ENCODE results near the gene ABHD12. TPM values are rescaled to one million over a fixed set of nuclear protein-coding genes. Genes with fewer than 3 reads are reported as not detected.

Gene ABHD12
- total and polyA plus RNA-seq, 2 donors (not counting 3 experiments of a cell fraction or from before 2014, with no cell fraction given): 19.2 to 36.0 TPM

GRCh38 chr20:25317351-25318075 is 73.1 kb downstream of the ABHD12 start:
- H4K20me1 ChIP-seq (replicated peaks; ENCODE audit: control insufficient read depth, extremely low read depth, insufficient read depth, low read length): no peaks in the 10 kb centered on the region
- no peaks in the 10 kb centered on the region for H3K79me2 ChIP-seq (ENCODE audit: control insufficient read depth, insufficient read depth, low read length)
- intact Hi-C loops (cut with micrococcal nuclease): no loop called here
- no peaks in the 10 kb centered on the region for H3K9me1 ChIP-seq (replicated peaks; ENCODE audit: control insufficient read depth, extremely low read depth, insufficient read depth, low read length)
- H2AFZ ChIP-seq (ENCODE audit: low read depth, low read length): no peak overlapping the region
- peaks cover 0 to 1% of the 10 kb centered on the region in 2 experiments for H3K36me3 ChIP-seq (ENCODE audit: control insufficient read depth in 2 of 2, extremely low read depth in 1 of 2, insufficient read depth in 2 of 2, low read length in 2 of 2)
- H3K9ac ChIP-seq (replicated peaks; ENCODE audit: extremely low read depth, insufficient read depth, low read length): no peak overlapping the region
- no peaks in the 10 kb centered on the region for H3K27me3 ChIP-seq (ENCODE audit: control insufficient read depth in 2 of 2, insufficient read depth in 2 of 2, low read length in 2 of 2)
- FAIRE-seq (no peak), DNase-seq (ENCODE audit: low read depth, low spot score) (no peak)
- H3K4me1 ChIP-seq (ENCODE audit: control insufficient read depth, extremely low read depth, insufficient read depth, low read length): no peaks in the 10 kb centered on the region
- no peak overlapping the region for H3K4me2 ChIP-seq (ENCODE audit: insufficient read depth, low read length)
- no peaks in the 10 kb centered on the region for H3K9me3 ChIP-seq (replicated peaks; ENCODE audit: control insufficient read depth, insufficient read depth, low read length)
- no peak overlapping the region for H3K4me3 ChIP-seq (replicated peaks in 1 of 3; ENCODE audit: insufficient read depth in 1 of 3, low read depth in 1 of 3, low read length in 3 of 3)
- TF ChIP-seq, protein P1, sequence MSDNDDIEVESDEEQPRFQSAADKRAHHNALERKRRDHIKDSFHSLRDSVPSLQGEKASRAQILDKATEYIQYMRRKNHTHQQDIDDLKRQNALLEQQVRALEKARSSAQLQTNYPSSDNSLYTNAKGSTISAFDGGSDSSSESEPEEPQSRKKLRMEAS (IDR thresholded peaks at IDR 0.05; ENCODE audit: insufficient read depth, insufficient read length): no peak
- no peak for TF ChIP-seq FOS (IDR thresholded peaks at IDR 0.05; ENCODE audit: borderline replicate concordance, insufficient read depth, low read length)
- no peak for TF ChIP-seq JUN (IDR thresholded peaks at IDR 0.05; ENCODE audit: borderline replicate concordance, insufficient read depth, insufficient read length, low read depth)
- no peak for TF ChIP-seq POLR2AphosphoS5 (IDR thresholded peaks at IDR 0.05; ENCODE audit: insufficient read depth, low read depth, low read length)
- TF ChIP-seq MYC (IDR thresholded peaks at IDR 0.05; ENCODE audit: low read depth, low read length): no peak
- TF ChIP-seq, protein P2, sequence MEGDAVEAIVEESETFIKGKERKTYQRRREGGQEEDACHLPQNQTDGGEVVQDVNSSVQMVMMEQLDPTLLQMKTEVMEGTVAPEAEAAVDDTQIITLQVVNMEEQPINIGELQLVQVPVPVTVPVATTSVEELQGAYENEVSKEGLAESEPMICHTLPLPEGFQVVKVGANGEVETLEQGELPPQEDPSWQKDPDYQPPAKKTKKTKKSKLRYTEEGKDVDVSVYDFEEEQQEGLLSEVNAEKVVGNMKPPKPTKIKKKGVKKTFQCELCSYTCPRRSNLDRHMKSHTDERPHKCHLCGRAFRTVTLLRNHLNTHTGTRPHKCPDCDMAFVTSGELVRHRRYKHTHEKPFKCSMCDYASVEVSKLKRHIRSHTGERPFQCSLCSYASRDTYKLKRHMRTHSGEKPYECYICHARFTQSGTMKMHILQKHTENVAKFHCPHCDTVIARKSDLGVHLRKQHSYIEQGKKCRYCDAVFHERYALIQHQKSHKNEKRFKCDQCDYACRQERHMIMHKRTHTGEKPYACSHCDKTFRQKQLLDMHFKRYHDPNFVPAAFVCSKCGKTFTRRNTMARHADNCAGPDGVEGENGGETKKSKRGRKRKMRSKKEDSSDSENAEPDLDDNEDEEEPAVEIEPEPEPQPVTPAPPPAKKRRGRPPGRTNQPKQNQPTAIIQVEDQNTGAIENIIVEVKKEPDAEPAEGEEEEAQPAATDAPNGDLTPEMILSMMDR (IDR thresholded peaks at IDR 0.05; ENCODE audit: extremely low read depth in 1 of 2, insufficient read depth in 1 of 2, low read depth in 1 of 2, low read length in 2 of 2): no peak
- no peak for TF ChIP-seq GATA2 (IDR thresholded peaks at IDR 0.05; ENCODE audit: insufficient read depth, insufficient read length, low read depth, low read length)
- TF ChIP-seq POLR2A (IDR thresholded peaks at IDR 0.05; ENCODE audit: low read depth, low read length): no peak
- TF ChIP-seq EZH2 (IDR thresholded peaks at IDR 0.05; ENCODE audit: borderline replicate concordance, low read depth, low read length, severe bottlenecking): no peak
- ChIA-PET POLR2A (no interaction called here), CTCF (no interaction called here)
- no TSS peak for BruUV-seq (replicated peaks)
- dilution Hi-C loops (cut with MboI; ENCODE audit: extremely low pct_ligation_motif_present, low sequenced_read_pairs): no loop called here
- H3K27ac ChIP-seq (ENCODE audit: insufficient read depth, low read depth, low read length): no peak overlapping the region
